H1 (cell line): ENCODE results near the gene ZNRF3. TPM values are rescaled to one million over a fixed set of nuclear protein-coding genes. Genes with fewer than 3 reads are reported as not detected.

Source experiments
- BACH1 ChIP-seq: IDR thresholded peaks from 2 replicates; pipeline ENCODE4 v1.6.1; 2012; ENCODE audit warnings: low read length, improper control_type of control experiment
- CEBPB ChIP-seq: IDR thresholded peaks from 2 replicates; pipeline ENCODE4 v1.6.1; 2012; ENCODE audit warnings: low read depth, low read length
- JUN ChIP-seq: IDR thresholded peaks from 2 replicates; pipeline ENCODE4 v1.6.1; 2011; ENCODE audit warnings: low read depth, mild to moderate bottlenecking, improper control_type of control experiment, low read length
- MAFK ChIP-seq: IDR thresholded peaks from 2 replicates; pipeline ENCODE4 v1.6.1; 2012; ENCODE audit warnings: low read depth, mild to moderate bottlenecking, improper control_type of control experiment, low read length
- PHF8 ChIP-seq: fragments of 200-600 bp; sonication (generic); conservative IDR thresholded peaks from 2 replicates; pipeline ENCODE4 v1.7.1; 2012; ENCODE audit warnings: low read depth, mild to moderate bottlenecking, inconsistent platforms, low read length, moderate library complexity
- POLR2AphosphoS5 ChIP-seq: IDR thresholded peaks from 2 replicates; pipeline ENCODE4 v1.6.1; 2011; ENCODE audit warnings: low read depth, low read length
- RXRA ChIP-seq: IDR thresholded peaks from 2 replicates; pipeline ENCODE4 v1.6.1; 2011; ENCODE audit warnings: low read depth, mild to moderate bottlenecking, low read length, moderate library complexity; ENCODE audit not compliant: insufficient read depth
- YY1 ChIP-seq: IDR thresholded peaks from 2 replicates; pipeline ENCODE4 v1.6.1; 2011; ENCODE audit warnings: low read depth, mild to moderate bottlenecking, low read length
- polyA plus RNA-seq, 7 experiments: library from polyadenylated mRNA; depleted of rRNA in 3 of 7; stranded (reverse) in 5 of 7; unstranded in 2 of 7; fragments of >200 nt in 5 of 7; fragments of 200-250 nt in 2 of 7; gene quantifications; 1 replicate in 5 of 7; 2 replicates in 1 of 7; 4 replicates in 1 of 7; pipeline versions ENCODE4 v1.2.1 to v1.2.3, GENCODE V29; 2011 to 2013; ENCODE audit warnings: missing spikeins in 2 of 7, mixed read lengths in 2 of 7
- total RNA-seq: library from RNA; stranded (reverse); fragmentation: NEBNext Ultra II Directional; extraction: Animal tissue kit (Norgen Biotek cat#: 25700); gene quantifications from 2 replicates; pipeline ENCODE4 v1.2.1, GENCODE V29; 2021

The ZNRF3 gene
- total and polyA plus RNA-seq, 2 of the 8 experiments (the other 6 are each of a cell fraction or from before 2014, with no cell fraction given) = 14.1 to 21.7 TPM

DNA sequence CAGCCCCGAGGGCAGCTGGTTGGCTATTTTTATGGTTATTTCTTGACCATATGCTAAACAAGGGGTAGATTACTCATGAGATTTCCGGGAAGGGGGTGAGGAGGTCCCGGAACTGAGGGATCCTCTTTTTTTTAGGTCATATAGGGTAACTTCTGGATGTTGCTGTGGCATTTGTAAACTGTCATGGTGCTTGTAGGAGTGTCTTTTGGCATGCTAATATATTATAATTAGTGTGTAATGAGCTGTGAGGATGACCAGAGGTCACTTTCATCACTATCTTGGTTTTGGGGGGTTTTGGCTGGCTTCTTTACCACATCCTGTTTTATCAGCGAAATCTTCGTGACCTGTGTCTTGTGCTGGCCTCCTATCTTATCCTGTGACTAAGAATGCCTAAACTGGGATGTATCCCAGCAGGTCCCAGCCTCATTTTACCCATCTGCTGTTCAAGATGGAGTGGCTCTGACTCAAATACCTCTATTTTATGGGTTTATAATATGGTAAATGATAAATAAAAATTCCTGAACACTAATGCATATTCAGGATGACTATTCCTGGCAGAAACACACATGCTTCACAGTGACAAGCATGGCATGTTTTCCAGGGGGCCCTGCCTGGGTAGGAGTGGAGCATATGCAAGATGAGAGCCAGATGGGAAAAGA lies 200.7 kb downstream of the ZNRF3 start (continued):
- TF ChIP-seq JUN (no peak), MAFK (no peak), BACH1 (no peak), POLR2AphosphoS5 (no peak), CEBPB (no peak), PHF8 (no peak), RXRA (no peak), YY1 (no peak)
